Transverse colon (tissue), 4 donors: ENCODE measurements around the gene LRG1.

Experiments
- CTCF ChIP-seq, 5 experiments: fragments of 200-600 bp in 3 of 5; fragments of 450-650 bp in 2 of 5; sonication (generic) in 3 of 5; IDR thresholded peaks; 1 replicate in 2 of 5; 2 replicates in 3 of 5; pipeline ENCODE4 v1.5.1; 2016 to 2017; ENCODE audit warnings: antibody characterized with exemption in 5 of 5, inconsistent platforms in 3 of 5, mild to moderate bottlenecking in 2 of 5, moderate library complexity in 1 of 5
- EP300 ChIP-seq: sonication (generic); formaldehyde crosslinking; IDR thresholded peaks from one replicate; pipeline ENCODE4 v1.6.1; 2017; ENCODE audit warnings: antibody characterized with exemption, low read depth
- POLR2A ChIP-seq: fragments of 450-650 bp; IDR thresholded peaks from one replicate; pipeline ENCODE4 v1.6.1; 2016; ENCODE audit warnings: antibody characterized with exemption, mild to moderate bottlenecking, moderate library complexity
- POLR2AphosphoS5 ChIP-seq, 3 donors: sonication (generic); formaldehyde crosslinking; IDR thresholded peaks; one replicate each; pipeline ENCODE4 v1.6.1; 2016; ENCODE audit warnings: antibody characterized with exemption in 3 of 3

DNA sequence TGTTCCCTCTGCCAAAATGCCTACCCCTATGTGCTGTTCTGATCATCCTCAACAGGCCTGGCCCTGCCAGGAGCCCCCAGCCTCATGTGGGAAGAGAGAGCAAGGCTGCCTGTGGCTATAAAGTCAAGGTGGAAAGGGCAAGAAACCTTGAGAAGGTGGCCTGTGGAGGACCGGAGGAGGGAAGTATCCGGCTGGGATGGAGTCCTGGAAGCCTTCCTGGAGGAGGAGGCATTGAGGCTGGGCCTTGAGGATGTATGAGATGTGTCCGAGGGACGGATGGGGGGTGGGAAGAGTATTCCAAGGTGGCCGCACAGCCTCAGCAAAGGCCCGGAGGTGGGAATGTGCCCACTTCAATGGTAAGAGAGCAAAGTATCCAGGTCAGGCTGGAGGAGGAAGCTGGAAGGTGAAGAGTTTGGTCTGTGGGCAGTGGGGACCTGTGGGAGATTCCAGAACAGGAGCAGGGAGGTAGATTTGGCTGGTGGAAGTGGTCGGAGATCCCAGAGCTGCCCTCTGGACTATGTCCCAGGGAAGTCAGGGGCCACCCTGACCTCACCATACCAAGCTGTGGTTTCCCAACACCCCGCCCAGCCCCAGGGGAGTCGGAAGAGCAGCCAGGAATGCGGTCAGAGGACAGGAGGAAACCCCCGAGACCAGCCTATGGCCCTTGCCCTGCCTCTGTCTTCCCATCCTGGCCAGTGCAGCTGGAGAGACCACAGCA, 18.5 kb downstream of the LRG1 start:
- TF ChIP-seq POLR2A (no peak), CTCF (IDR thresholded peaks at IDR 0.05) (no peak), EP300 (no peak), POLR2AphosphoS5 (IDR thresholded peaks at IDR 0.05) (no peak)
